Ammon's horn (tissue), 1 donor: Measurements from ENCODE around the gene PM20D1.
"Not testable (repeated sequence)": the region's sequence is repeated elsewhere in the genome, so short reads cannot be mapped to it uniquely, and the experiment has no call there.

Experiments used
- DNase-seq: peaks from one replicate; pipeline ENCODE4 v3.0.0-alpha.2; 2016; ENCODE audit warnings: low spot score

PM20D1 gene

GRCh38 chr1:205840146-205840923 is 9.6 kb downstream of the PM20D1 start:
- no peak for DNase-seq

DNA sequence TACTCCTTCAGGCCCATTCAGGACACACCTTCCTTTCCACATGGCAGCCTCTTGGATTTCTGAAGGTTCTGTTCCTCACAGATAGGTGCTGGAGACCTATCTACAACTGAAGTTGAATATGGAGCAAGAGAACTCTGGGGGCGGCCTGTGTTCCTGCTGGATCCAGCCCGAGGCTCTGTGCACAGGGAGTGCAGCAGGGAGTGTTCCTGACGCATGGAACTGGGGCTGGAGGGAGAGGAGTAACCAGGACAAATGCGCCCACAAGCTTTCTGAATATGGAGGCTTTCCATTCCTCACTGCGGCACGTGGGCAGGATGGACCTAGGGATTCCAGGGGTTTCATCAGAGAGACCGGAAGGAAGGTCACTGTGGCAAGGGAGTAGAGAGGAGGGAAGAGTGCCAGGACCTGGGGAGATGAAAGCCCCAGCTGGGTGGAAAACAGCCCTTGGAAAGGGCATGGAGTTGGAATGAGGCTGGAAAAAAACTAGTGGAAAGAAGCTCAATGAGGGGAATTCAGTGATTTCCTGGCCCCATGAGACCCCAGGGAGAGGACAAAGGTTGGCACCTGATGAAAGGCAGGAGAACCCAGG is 12.5 kb downstream of the PM20D1 start:
- no peak for DNase-seq

- no peak for DNase-seq
Observed at GRCh38 chr1:205834751-205835150, 15.2 kb downstream of the PM20D1 start.

GRCh38 chr1:205832326-205832751 is 17.6 kb downstream of the PM20D1 start:
- DNase-seq, result peak; percentile 36

DNA sequence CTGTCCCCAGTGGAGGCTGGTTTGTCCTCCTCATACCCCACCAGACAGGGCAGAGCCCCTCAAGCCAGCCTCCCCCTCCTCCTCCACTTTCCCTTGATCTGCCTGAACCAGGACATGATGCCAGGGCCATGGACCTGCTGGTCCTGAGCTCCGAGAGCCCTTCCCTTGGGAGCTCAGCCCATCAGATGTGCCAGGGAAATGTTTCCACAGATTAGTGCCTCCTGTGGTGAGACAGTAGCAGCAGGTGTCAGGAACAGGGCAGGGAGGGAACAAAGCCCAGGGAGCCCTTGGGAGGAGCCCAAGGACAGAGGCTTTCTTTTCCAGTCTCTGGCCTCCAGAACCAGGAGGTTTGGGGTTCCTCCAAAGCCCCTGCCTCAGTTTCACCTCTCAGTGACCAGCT is 22.3 kb downstream of the PM20D1 start:
- no peak for DNase-seq

- no peak for DNase-seq
Observed at GRCh38 chr1:205826995-205827394, 22.9 kb downstream of the PM20D1 start.

GRCh38 chr1:205826016-205826806 is 23.7 kb downstream of the PM20D1 start:
- DNase-seq, result no peak

- no peak for DNase-seq
Observed at GRCh38 chr1:205824180-205824579, 25.8 kb downstream of the PM20D1 start.

- DNase-seq, result not testable (repeated sequence)
Observed at GRCh38 chr1:205823260-205823659, 26.7 kb downstream of the PM20D1 start.

- DNase-seq, result no peak
Observed at GRCh38 chr1:205822397-205822796, 27.5 kb downstream of the PM20D1 start.

GRCh38 chr1:205817988-205818387 is 31.9 kb downstream of the PM20D1 start:
- no peak for DNase-seq

DNA sequence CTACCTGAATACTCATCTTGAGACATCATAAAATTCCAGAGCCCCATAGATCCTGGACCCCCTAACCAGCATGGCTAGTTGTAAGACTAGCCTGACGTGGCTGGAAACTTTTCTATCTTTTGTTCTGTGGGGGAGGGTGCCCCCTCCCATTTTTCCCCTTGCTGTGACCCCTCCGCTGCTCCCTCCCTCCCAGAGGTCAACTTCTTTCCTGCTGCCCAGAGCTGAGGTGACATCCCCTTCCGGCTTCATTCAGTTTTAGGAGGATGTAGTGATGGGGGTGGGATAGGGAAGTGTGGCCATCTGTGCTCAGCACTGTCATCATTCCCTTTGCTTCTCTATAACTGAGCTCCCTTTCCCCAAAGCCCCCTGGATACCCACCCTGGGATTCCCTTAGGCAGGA is 32.6 kb downstream of the PM20D1 start:
- DNase-seq, result no peak

DNA sequence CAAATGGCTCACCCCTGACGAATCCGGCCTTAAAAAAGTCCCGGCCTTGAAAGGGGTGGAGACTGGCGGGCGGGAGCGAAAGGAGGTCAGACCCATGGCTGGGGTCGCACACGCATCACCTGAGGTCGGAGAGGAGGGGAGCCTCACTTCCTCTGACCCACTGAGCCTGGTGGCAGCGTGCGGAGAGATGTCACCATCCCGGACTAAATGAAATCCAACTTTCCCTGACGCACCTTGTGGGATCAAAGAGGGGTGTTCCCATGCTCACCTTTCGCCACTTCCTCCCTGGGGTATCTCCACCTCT is 36.2 kb downstream of the PM20D1 start:
- no peak for DNase-seq

GRCh38 chr1:205812878-205813754 is 36.8 kb downstream of the PM20D1 start, which contains the start of gene SLC41A1:
Gene SLC41A1 (minus strand): TSS chr1:205813198. CDS start chr1:205810441, 2,757 bp downstream.
- peak; percentile 98 for DNase-seq

- DNase-seq, result no peak
Observed at GRCh38 chr1:205812271-205812877, 37.6 kb downstream of the PM20D1 start.

DNA sequence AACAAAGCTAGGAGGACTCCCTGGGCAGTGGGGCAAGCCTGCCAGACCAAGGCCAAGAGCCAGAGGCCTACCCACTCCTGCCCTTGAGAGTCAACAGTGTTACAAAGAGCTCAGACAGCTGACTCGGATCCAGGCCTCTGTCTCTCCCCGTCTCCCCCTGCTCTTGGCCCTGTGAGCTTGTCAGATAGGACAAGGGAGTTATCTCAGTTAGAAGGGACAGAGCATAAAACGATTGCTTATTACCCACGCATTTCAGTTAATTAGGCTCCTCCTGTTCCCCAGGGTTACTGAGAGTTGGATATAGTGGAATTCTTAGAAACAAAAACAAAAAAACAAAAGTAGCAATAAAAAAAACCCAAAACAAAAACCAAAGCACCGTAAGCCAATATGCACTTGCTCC is 38.3 kb downstream of the PM20D1 start:
- peak; percentile 83 for DNase-seq

DNA sequence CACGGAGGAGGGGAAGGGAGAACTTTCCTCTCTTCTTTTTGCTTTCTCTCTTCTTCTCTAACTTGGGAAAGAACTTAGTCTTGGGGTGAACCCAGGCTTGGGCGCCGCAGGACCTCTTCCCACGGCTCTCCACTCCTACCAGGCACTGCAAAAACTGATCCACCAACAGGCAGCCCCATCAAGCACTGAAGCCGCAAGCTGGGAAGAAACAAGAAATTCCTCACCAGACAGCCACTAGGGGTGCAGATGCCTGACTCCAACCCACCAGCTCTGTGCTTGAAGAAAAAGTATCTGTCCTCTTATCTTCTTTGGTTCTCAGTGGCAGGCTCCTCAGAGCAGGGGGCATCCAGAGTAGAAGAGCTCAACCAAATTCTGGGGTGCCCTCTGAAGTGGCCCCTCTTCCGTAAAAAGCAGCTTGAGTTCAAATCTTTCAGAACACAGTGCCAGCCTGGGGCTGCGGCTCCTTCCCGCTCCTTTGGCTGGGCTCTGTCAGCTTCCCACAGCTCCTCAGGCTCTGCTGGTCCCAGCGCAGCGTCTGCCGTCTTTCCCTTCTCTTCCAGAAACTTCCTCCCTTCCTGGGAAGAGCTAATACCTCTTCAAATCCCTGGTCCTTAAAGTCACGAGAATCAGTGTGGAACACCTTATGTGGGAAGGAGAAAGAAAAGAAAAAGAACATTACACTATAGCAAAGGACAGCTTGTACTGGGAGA is 39.3 kb downstream of the PM20D1 start:
- no peak for DNase-seq

- no peak for DNase-seq
Observed at GRCh38 chr1:205809942-205810345, 40.0 kb downstream of the PM20D1 start.

GRCh38 chr1:205809469-205809868 is 40.5 kb downstream of the PM20D1 start:
- no peak for DNase-seq

DNA sequence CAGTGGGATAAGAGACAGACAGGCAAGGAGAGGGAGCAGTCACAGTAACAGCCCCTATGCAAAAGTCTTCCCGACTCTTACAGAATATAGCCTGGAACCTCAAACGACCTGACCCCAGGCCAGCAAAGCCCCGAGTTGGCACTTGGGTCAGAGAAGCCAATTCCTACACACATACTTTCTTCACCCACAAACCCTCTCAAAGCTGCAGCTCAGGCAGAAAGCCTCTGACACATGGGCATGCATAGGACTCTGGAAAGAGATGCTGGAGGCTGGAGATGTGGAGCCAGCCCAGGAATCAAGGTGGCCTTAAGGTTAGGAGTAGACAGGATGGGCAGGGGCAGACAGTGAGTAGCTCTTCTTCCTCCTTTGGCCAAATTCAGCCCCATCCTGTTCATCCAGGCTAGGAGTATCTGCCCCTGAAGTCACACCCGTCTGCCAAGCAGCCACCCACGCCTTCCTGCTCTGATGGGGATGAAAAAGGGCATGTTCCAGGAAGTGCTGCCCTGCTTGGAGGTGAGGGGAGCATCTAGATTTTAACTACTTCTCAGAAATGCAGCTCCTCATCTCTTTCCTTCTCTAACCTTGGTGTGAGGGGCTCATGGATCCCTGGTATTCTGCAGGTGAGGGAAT is 44.7 kb downstream of the PM20D1 start:
- DNase-seq, result no peak
